ENCODE results near the gene SLIT3.
"Not testable (repeated sequence)": the region's sequence is repeated elsewhere in the genome, so short reads cannot be mapped to it uniquely, and the experiment has no call there.

Gene SLIT3

GRCh38 chr5:169114466-169115065 is 186.4 kb downstream of the SLIT3 start:
- TF ChIP-seq CTCF (IDR thresholded peaks at IDR 0.05; ENCODE audit: low read depth, low read length), result no peak
- no peak overlapping the region for H3K4me3 ChIP-seq (ENCODE audit: low read depth, low read length)

- TF ChIP-seq CTCF (IDR thresholded peaks at IDR 0.05; ENCODE audit: low read depth, low read length), result no peak
Measured at GRCh38 chr5:169112016-169112415, 188.9 kb downstream of the SLIT3 start.

GRCh38 chr5:169106911-169107706 is 193.8 kb downstream of the SLIT3 start:
- H3K4me3 ChIP-seq (ENCODE audit: low read depth, low read length), result no peak overlapping the region
- no peak for TF ChIP-seq CTCF (IDR thresholded peaks at IDR 0.05; ENCODE audit: low read depth, low read length)

More at GRCh38 chr5:169112016-169112415, 188.9 kb downstream of the SLIT3 start:
- H3K4me3 ChIP-seq (ENCODE audit: low read depth, low read length), result no peak overlapping the region

- H3K4me3 ChIP-seq (ENCODE audit: low read depth, low read length), result not testable (repeated sequence)
Measured at GRCh38 chr5:169105582-169105981, 195.4 kb downstream of the SLIT3 start.

GRCh38 chr5:169104937-169105494 is 195.9 kb downstream of the SLIT3 start:
- no peak for TF ChIP-seq CTCF (IDR thresholded peaks at IDR 0.05; ENCODE audit: low read depth, low read length)
- no peak overlapping the region for H3K4me3 ChIP-seq (ENCODE audit: low read depth, low read length)

- H3K4me3 ChIP-seq (ENCODE audit: low read depth, low read length), result no peak overlapping the region
- no peak for TF ChIP-seq CTCF (IDR thresholded peaks at IDR 0.05; ENCODE audit: low read depth, low read length)
Measured at GRCh38 chr5:169103586-169104181, 197.3 kb downstream of the SLIT3 start.

GRCh38 chr5:169101966-169102365 is 199.0 kb downstream of the SLIT3 start:
- TF ChIP-seq CTCF (IDR thresholded peaks at IDR 0.05; ENCODE audit: low read depth, low read length), result no peak
- H3K4me3 ChIP-seq (ENCODE audit: low read depth, low read length), result no peak overlapping the region

Data from WI38 (cell line).